Measurements from ENCODE around the gene CNTN6. TPM values are rescaled to one million over a fixed set of nuclear protein-coding genes. Genes with fewer than 3 reads are reported as not detected.

CNTN6 gene
- total and polyA plus RNA-seq, 2 donors (not counting 1 experiment from before 2014, with no cell fraction given) = not detected

DNA sequence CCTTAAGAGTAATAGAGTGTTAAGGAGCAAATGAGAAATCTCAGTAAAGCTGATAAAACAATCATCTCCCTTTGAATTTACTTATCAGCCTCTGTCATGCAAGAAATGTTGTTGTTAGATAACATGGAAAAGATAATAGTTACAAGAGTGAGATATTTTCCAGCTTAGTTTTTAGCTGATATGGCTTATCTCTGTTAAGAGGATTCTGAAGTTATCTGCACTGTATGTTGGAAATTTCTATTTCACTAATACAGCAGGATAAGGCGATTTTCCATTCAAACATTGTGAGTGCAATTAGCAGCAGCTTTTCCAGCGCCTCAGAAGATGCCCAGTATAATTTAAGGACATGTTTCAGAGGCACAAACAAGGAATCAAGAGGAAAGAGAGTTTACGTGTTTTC lies 262.9 kb downstream of the CNTN6 start:
- H2AFZ ChIP-seq (ENCODE audit: low read length) = no peak overlapping the region
- no peaks in the 10 kb centered on the region for H3K36me3 ChIP-seq (ENCODE audit: control insufficient read depth, insufficient read depth, low read length)
- H3K4me2 ChIP-seq (ENCODE audit: extremely low read depth, insufficient read depth, low read length) = no peak overlapping the region
- no peaks in the 10 kb centered on the region for H3K27me3 ChIP-seq (ENCODE audit: control insufficient read depth, insufficient read depth, low read length)
- H3K9me3 ChIP-seq (ENCODE audit: control insufficient read depth, insufficient read depth, low read depth, low read length) = no peaks in the 10 kb centered on the region
- no peak overlapping the region for H3K4me3 ChIP-seq (replicated peaks in 1 of 4; ENCODE audit: control extremely low read depth in 1 of 4, insufficient read depth in 1 of 4, low read depth in 3 of 4, low read length in 4 of 4)
- H3K79me2 ChIP-seq (ENCODE audit: control insufficient read depth, insufficient read depth, low read length) = no peaks in the 10 kb centered on the region
- no peak overlapping the region for H3K9ac ChIP-seq (ENCODE audit: insufficient read depth, low read length)
- H3K4me1 ChIP-seq (ENCODE audit: control insufficient read depth, extremely low read depth, insufficient read depth, low read length) = no peaks in the 10 kb centered on the region
- no peak overlapping the region for H3K27ac ChIP-seq (ENCODE audit: insufficient read depth, low read length)
- H4K20me1 ChIP-seq (ENCODE audit: control insufficient read depth, extremely low read depth, insufficient read depth, low read length) = no peaks in the 10 kb centered on the region
- TF ChIP-seq EZH2 (IDR thresholded peaks at IDR 0.05; ENCODE audit: low read length, missing control alignments) (no peak), CTCF (conservative IDR thresholded peaks at IDR 0.05 in 1 of 2, IDR thresholded peaks at IDR 0.05 in 1 of 2; ENCODE audit: low read depth in 1 of 2, low read length in 2 of 2) (no peak)
- DNase-seq (ENCODE audit: low read depth in 2 of 2) = no peak

GRCh38 chr3:1356101-1356500 lies 263.3 kb downstream of the CNTN6 start:
- H3K27ac ChIP-seq (ENCODE audit: insufficient read depth, low read length) = no peak overlapping the region
- TF ChIP-seq EZH2 (IDR thresholded peaks at IDR 0.05; ENCODE audit: low read length, missing control alignments) = no peak
- no peak for TF ChIP-seq CTCF (conservative IDR thresholded peaks at IDR 0.05 in 1 of 2, IDR thresholded peaks at IDR 0.05 in 1 of 2; ENCODE audit: low read depth in 1 of 2, low read length in 2 of 2)

GRCh38 chr3:1365528-1365927 lies 272.7 kb downstream of the CNTN6 start:
- no peak for DNase-seq (ENCODE audit: low read depth in 2 of 2)
- H3K4me3 ChIP-seq (replicated peaks in 1 of 4; ENCODE audit: control extremely low read depth in 1 of 4, insufficient read depth in 1 of 4, low read depth in 3 of 4, low read length in 4 of 4) = no peak overlapping the region
- no peak overlapping the region for H3K4me2 ChIP-seq (ENCODE audit: extremely low read depth, insufficient read depth, low read length)
- no peaks in the 10 kb centered on the region for H3K9me3 ChIP-seq (ENCODE audit: control insufficient read depth, insufficient read depth, low read depth, low read length)
- no peaks in the 10 kb centered on the region for H3K79me2 ChIP-seq (ENCODE audit: control insufficient read depth, insufficient read depth, low read length)
- H4K20me1 ChIP-seq (ENCODE audit: control insufficient read depth, extremely low read depth, insufficient read depth, low read length) = no peaks in the 10 kb centered on the region
- no peak overlapping the region for H3K9ac ChIP-seq (ENCODE audit: insufficient read depth, low read length)
- no peak overlapping the region for H2AFZ ChIP-seq (ENCODE audit: low read length)
- no peaks in the 10 kb centered on the region for H3K36me3 ChIP-seq (ENCODE audit: control insufficient read depth, insufficient read depth, low read length)
- H3K4me1 ChIP-seq (ENCODE audit: control insufficient read depth, extremely low read depth, insufficient read depth, low read length) = no peaks in the 10 kb centered on the region
- no peak for TF ChIP-seq EZH2 (IDR thresholded peaks at IDR 0.05; ENCODE audit: low read length, missing control alignments)
- TF ChIP-seq CTCF (conservative IDR thresholded peaks at IDR 0.05 in 1 of 2, IDR thresholded peaks at IDR 0.05 in 1 of 2; ENCODE audit: low read depth in 1 of 2, low read length in 2 of 2) = no peak
- H3K27me3 ChIP-seq (ENCODE audit: control insufficient read depth, insufficient read depth, low read length) = no peaks in the 10 kb centered on the region
- no peak overlapping the region for H3K27ac ChIP-seq (ENCODE audit: insufficient read depth, low read length)

More at GRCh38 chr3:1356101-1356500, 263.3 kb downstream of the CNTN6 start:
- Histone ChIP-seq H3K4me3 (replicated peaks in 1 of 4; ENCODE audit: control extremely low read depth in 1 of 4, insufficient read depth in 1 of 4, low read depth in 3 of 4, low read length in 4 of 4) (no peak overlapping the region), H4K20me1 (ENCODE audit: control insufficient read depth, extremely low read depth, insufficient read depth, low read length) (no peaks in the 10 kb centered on the region), H3K27me3 (ENCODE audit: control insufficient read depth, insufficient read depth, low read length) (no peaks in the 10 kb centered on the region), H3K9ac (ENCODE audit: insufficient read depth, low read length) (no peak overlapping the region), H2AFZ (ENCODE audit: low read length) (no peak overlapping the region), H3K79me2 (ENCODE audit: control insufficient read depth, insufficient read depth, low read length) (no peaks in the 10 kb centered on the region), H3K36me3 (ENCODE audit: control insufficient read depth, insufficient read depth, low read length) (no peaks in the 10 kb centered on the region), H3K4me1 (ENCODE audit: control insufficient read depth, extremely low read depth, insufficient read depth, low read length) (no peaks in the 10 kb centered on the region), H3K9me3 (ENCODE audit: control insufficient read depth, insufficient read depth, low read depth, low read length) (no peaks in the 10 kb centered on the region), H3K4me2 (ENCODE audit: extremely low read depth, insufficient read depth, low read length) (no peak overlapping the region)
- no peak for DNase-seq (ENCODE audit: low read depth in 2 of 2)
